ENCODE measurements around the gene DMAC1.

The DMAC1 gene
- total RNA-seq: 8.1 to 21.6 reads per million in 2 donors

- DNase-seq: peak; percentile 36 to 90 (median 64)
Measured at GRCh38 chr9:7799234-7799943, at the start of gene DMAC1. Gene DMAC1 (minus strand): TSS chr9:7799778. CDS start chr9:7799734, 44 bp downstream.

- DNase-seq: no peak
Measured at GRCh38 chr9:7849362-7849761, 49.8 kb upstream of the DMAC1 start.

- DNase-seq: no peak
Measured at GRCh38 chr9:7848498-7848897, 48.9 kb upstream of the DMAC1 start.

GRCh38 chr9:7844242-7844641 is 44.7 kb upstream of the DMAC1 start:
- DNase-seq: peak in 2 of 5 experiments; percentile 4 to 35

GRCh38 chr9:7841831-7842230 is 42.3 kb upstream of the DMAC1 start:
- no peak for DNase-seq

- DNase-seq: no peak
Measured at GRCh38 chr9:7834531-7834930, 35.0 kb upstream of the DMAC1 start.

- DNase-seq: no peak
Measured at GRCh38 chr9:7828334-7828733, 28.8 kb upstream of the DMAC1 start.

GRCh38 chr9:7827792-7828191 is 28.2 kb upstream of the DMAC1 start:
- no peak for DNase-seq

- DNase-seq: no peak
Measured at GRCh38 chr9:7827056-7827455, 27.5 kb upstream of the DMAC1 start.

GRCh38 chr9:7823651-7824050 is 24.1 kb upstream of the DMAC1 start:
- DNase-seq: no peak

- DNase-seq: no peak
Measured at GRCh38 chr9:7819984-7820383, 20.4 kb upstream of the DMAC1 start.

GRCh38 chr9:7816021-7816420 is 16.4 kb upstream of the DMAC1 start:
- DNase-seq: no peak

GRCh38 chr9:7813030-7813429 is 13.5 kb upstream of the DMAC1 start:
- DNase-seq: no peak

- peak in 1 of 5 experiments; percentile 9 for DNase-seq
Measured at GRCh38 chr9:7811677-7812076, 12.1 kb upstream of the DMAC1 start.

- no peak for DNase-seq
Measured at GRCh38 chr9:7802666-7803065, 3.1 kb upstream of the DMAC1 start.

- no peak for DNase-seq
Measured at GRCh38 chr9:7799944-7800285, 337 bp upstream of the DMAC1 start.

GRCh38 chr9:7794196-7794595 is 5.4 kb downstream of the DMAC1 start:
- DNase-seq: no peak

GRCh38 chr9:7791394-7791793 is 8.2 kb downstream of the DMAC1 start:
- no peak for DNase-seq

- no peak for DNase-seq
Measured at GRCh38 chr9:7790819-7791182, 8.8 kb downstream of the DMAC1 start.

- no peak for DNase-seq
Measured at GRCh38 chr9:7790022-7790818, 9.4 kb downstream of the DMAC1 start.

- no peak for DNase-seq
Measured at GRCh38 chr9:7788772-7789171, 10.8 kb downstream of the DMAC1 start.

GRCh38 chr9:7785813-7786212 is 13.8 kb downstream of the DMAC1 start:
- no peak for DNase-seq

- DNase-seq: peak in 1 of 5 experiments; percentile 50
Measured at GRCh38 chr9:7784472-7784871, 15.1 kb downstream of the DMAC1 start.

- peak in 2 of 5 experiments; percentile 7 to 58 for DNase-seq
Measured at GRCh38 chr9:7783635-7784063, 15.9 kb downstream of the DMAC1 start.

Measured in T-helper 2 cell (primary cell).